Stimulated activated naive CD8-positive, alpha-beta T cell treated with anti-CD3 and anti-CD28 coated beads, Interleukin-15, Interleukin-2, amounts not matched to agents 100 ng/mL and 50 ng/mL, for 24 hours (primary cell): Measurements from ENCODE around the gene ACOX3.
"Not testable (repeated sequence)": the region's sequence is repeated elsewhere in the genome, so short reads cannot be mapped to it uniquely, and the experiment has no call there.

Source experiments
- H3K27ac Mint-ChIP-seq: one replicate; pipeline ENCODE4 v1.8.0; 2021; ENCODE audit warnings: mild to moderate bottlenecking, mixed read lengths
- H3K27me3 Mint-ChIP-seq: one replicate; pipeline ENCODE4 v1.8.0; 2021; ENCODE audit warnings: mixed read lengths
- H3K36me3 Mint-ChIP-seq: one replicate; pipeline ENCODE4 v1.8.0; 2021; ENCODE audit warnings: low read depth, mixed read lengths
- H3K4me1 Mint-ChIP-seq: one replicate; pipeline ENCODE4 v1.8.0; 2021; ENCODE audit warnings: low read depth, mixed read lengths
- H3K4me3 Mint-ChIP-seq: one replicate; pipeline ENCODE4 v1.8.0; 2021; ENCODE audit warnings: mild to moderate bottlenecking, mixed read lengths
- H3K9me3 Mint-ChIP-seq: one replicate; pipeline ENCODE4 v1.8.0; 2021; ENCODE audit warnings: mixed read lengths

ACOX3 gene

GRCh38 chr4:8347660-8348059 lies 92.9 kb downstream of the ACOX3 start:
- Mint-ChIP-seq H3K27ac (no peak overlapping the region), H3K27me3 (no peaks in the 10 kb centered on the region), H3K4me1 (no peaks in the 10 kb centered on the region), H3K4me3 (no peak overlapping the region), H3K9me3 (no peaks in the 10 kb centered on the region), H3K36me3 (no peaks in the 10 kb centered on the region)

DNA sequence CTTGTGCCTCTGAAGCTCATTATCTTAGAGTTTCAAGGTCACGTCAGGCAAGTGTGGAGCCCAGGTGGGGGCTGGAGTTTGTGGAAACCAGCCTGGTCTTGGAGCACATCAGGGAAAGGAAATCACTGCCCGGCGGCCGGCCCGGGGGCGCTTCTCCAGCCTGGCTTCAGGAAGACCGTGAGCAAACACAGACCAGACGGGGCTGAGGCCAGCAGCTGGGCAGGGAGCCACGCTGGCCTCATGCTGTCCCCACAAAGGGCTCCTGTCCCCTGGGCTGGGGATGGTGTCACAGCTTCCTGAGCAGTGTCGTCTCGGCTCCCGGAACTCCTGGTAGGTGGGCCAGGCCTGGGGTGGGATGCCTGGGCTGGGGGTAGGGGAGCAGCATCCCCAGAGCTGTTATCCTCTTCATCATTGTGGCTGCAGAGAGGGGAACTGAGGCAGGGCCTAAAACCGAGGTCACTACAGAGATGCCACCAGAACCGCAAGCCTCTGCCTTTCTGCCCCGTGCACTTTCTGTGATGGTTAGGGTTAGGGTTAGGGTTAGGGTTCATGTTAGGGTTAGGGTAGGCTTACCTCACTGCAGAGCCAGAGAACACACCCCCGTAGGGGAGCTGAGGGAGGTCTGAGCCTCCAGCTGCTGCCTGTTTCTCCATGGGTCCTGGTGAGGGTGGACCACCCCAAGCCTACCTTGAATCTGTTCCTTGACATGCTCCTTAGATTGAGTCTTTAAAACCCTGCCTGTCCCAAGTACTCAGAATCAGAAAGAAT lies 93.5 kb downstream of the ACOX3 start:
- no peaks in the 10 kb centered on the region for H3K36me3 Mint-ChIP-seq
- no peaks in the 10 kb centered on the region for H3K27me3 Mint-ChIP-seq
- H3K4me3 Mint-ChIP-seq, result no peak overlapping the region
- H3K27ac Mint-ChIP-seq, result no peak overlapping the region
- H3K4me1 Mint-ChIP-seq, result no peaks in the 10 kb centered on the region
- no peaks in the 10 kb centered on the region for H3K9me3 Mint-ChIP-seq

DNA sequence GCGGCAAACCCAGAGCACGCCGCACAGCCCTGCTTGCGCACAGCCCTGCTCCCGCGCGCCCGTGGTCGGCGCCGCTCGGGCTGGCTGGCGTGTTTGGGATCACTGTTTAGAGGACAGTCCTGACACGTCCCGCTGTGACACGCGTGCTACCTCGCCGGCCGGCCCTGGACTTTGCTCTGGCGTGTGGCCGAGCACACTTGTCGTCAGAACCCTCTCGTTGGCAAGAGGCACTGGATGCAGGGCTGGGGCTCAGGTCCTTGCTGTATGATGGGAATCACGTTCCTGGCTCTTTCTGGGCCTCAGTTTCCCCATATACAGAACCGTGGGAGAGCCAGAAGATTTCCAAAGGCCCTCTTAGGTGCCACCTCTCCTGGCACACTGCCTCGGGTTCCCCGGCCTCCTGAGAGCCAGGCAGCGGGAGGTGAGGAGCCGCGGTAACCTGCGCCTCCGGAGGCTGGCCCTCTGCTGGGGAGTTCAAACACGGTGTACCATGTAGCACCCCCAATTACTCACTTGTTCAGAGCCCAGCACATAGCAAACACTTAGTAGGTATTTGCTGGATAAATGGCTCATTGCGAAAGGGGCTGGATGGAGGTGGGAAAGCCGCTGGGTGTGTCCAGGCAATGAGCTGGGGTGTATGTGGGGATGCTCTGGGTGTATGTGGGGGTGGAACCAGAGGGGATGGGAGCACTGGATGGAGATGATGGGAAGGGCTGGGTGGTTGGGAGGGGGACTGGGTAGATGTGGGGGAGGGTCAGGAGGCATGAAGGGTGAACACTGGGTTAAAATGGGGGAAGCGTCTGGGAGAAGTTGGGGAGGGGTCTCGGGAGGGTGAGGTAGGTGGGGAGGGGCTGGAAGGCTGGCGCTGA lies 94.3 kb downstream of the ACOX3 start:
- no peak overlapping the region for H3K27ac Mint-ChIP-seq
- no peaks in the 10 kb centered on the region for H3K4me1 Mint-ChIP-seq
- H3K9me3 Mint-ChIP-seq, result no peaks in the 10 kb centered on the region
- no peaks in the 10 kb centered on the region for H3K27me3 Mint-ChIP-seq
- H3K4me3 Mint-ChIP-seq, result no peak overlapping the region
- no peaks in the 10 kb centered on the region for H3K36me3 Mint-ChIP-seq

- Mint-ChIP-seq H3K27me3 (no peaks in the 10 kb centered on the region), H3K27ac (no peak overlapping the region), H3K4me1 (no peaks in the 10 kb centered on the region), H3K9me3 (no peaks in the 10 kb centered on the region), H3K4me3 (no peak overlapping the region), H3K36me3 (no peaks in the 10 kb centered on the region)
Measured at GRCh38 chr4:8345053-8345945, 95.2 kb downstream of the ACOX3 start.

DNA sequence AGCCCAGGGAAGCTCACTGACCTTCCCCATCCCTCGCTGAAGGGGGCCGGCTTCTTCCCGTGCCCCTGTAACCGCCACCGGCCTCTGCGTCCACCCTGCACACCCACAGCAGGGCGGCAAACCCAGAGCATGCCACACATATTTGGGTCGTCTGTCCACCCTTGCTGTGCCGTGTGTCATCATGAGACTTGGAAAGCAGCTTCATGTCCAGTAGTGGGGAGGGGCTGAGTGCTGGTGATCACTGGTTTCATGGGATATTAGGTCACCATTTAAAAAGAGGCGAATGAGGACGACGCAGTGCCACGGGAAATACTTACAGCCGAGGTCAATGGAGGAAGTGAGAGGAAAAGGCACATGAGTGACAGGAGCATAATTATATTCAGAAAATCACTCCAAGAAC lies 96.1 kb downstream of the ACOX3 start:
- no peaks in the 10 kb centered on the region for H3K27me3 Mint-ChIP-seq
- H3K36me3 Mint-ChIP-seq, result no peaks in the 10 kb centered on the region
- H3K9me3 Mint-ChIP-seq, result no peaks in the 10 kb centered on the region
- no peak overlapping the region for H3K4me3 Mint-ChIP-seq
- no peaks in the 10 kb centered on the region for H3K4me1 Mint-ChIP-seq
- no peak overlapping the region for H3K27ac Mint-ChIP-seq

DNA sequence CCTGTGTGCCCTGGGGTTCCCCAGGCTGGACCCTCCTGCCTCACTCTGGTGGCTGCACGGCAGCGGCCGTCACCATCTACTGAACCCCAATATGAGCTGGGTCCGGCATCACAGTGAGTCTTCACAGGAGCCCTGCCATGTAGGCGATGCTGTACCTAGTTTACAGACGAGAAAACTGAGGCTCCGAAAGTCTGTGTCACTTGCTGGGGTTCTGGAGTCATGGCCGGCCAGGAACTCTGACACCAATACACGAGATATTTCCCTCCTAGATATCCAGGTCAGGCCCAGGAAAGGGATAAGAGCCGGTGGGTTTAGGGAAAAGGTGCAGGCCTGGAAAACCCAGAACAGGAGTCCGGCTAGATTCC lies 96.6 kb downstream of the ACOX3 start:
- H3K9me3 Mint-ChIP-seq, result no peaks in the 10 kb centered on the region
- no peaks in the 10 kb centered on the region for H3K4me1 Mint-ChIP-seq
- no peak overlapping the region for H3K27ac Mint-ChIP-seq
- no peaks in the 10 kb centered on the region for H3K27me3 Mint-ChIP-seq
- no peak overlapping the region for H3K4me3 Mint-ChIP-seq
- H3K36me3 Mint-ChIP-seq, result no peaks in the 10 kb centered on the region

DNA sequence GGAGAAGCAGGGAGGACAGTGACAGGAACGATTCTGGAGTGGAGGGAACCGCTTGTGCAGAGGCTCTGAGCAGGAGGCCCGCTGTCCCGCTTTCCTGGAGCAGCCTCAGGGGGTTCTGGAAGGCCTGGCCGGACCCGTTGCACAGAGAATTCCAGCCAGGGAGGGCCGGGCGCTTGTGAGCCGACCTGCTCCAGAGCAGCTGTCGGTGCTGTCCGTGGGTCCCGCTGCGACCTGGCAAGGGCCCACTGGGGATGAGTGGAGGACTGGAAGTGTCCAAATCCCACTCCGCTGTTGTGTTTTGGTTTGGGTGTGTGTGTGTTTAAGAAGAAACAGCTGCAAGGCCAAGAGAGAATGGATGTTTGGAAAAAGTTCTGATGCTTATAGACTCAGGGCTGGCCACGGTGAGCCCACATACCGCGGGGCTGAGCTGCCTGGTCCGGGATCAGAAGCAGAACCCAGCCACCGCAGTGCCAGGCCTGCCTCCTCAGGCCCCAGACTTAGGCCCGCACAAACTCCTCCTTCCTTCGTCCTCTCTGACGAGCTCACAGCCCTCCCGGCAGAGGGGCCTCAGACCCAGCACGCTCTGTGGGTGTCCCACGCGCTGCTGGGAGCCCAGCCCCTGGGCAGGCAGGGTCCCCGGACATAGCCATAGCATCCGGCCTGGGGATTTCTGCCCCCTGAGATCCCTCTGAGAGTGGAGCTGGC lies 97.1 kb downstream of the ACOX3 start:
- H3K4me3 Mint-ChIP-seq, result no peak overlapping the region
- no peak overlapping the region for H3K27ac Mint-ChIP-seq

DNA sequence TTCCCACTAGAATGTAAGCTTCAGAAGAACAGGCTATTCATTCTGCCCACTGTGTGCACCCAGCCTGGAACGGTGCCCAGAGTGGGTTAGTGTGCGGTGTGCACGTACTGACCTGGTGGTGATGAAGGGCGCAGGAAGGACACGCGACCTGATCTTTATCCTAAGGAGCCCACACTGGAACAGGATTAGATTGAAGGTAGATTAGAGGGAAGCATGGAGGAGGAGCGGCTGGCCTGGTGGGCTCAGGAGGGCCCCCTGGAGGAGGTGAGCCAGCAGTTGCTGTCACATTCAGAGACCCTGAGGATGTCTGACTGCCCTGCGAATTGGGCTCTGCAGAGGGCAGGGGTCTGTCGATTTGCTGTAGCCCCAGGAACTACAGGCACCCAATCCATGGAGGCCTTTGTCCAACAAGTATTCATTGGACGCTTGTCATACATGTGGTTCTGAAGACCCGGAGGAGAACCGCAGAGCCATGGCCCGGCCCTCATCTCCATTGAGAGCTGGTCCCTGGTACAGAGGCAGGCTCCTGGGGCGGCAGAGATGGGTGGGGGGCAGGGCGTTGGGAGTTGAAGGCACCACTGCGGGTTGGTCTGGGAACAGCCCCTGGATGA lies 97.8 kb downstream of the ACOX3 start:
- Mint-ChIP-seq H3K36me3 (no peaks in the 10 kb centered on the region), H3K27me3 (no peaks in the 10 kb centered on the region), H3K4me3 (no peak overlapping the region), H3K4me1 (no peaks in the 10 kb centered on the region), H3K9me3 (peaks cover 4% of the 10 kb centered on the region), H3K27ac (no peak overlapping the region)

More for the DNA sequence above, 97.1 kb downstream of the ACOX3 start:
- Mint-ChIP-seq H3K4me1 (no peaks in the 10 kb centered on the region), H3K9me3 (no peaks in the 10 kb centered on the region), H3K27me3 (no peaks in the 10 kb centered on the region), H3K36me3 (no peaks in the 10 kb centered on the region)

DNA sequence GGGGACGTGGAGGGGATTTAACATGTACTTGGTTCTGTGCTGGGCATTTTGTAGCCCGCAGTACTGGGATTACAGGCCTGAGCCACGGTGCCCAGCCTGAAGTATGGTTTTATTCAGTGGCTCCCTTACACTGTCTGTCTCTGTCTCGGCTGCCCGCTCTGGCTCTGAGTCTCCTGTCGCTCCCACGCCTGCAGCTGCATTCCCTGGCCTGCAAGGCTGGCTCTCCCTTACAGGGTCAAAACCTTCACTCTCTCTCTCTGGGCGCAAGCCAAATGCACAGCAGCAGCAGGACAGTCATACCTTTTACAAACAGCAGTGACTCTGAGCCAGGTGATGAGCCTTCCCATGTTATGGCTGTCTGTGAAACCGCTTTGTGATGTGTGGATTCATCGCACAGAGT lies 98.8 kb downstream of the ACOX3 start:
- no peaks in the 10 kb centered on the region for H3K4me1 Mint-ChIP-seq
- no peaks in the 10 kb centered on the region for H3K27me3 Mint-ChIP-seq
- H3K9me3 Mint-ChIP-seq, result peaks cover 7% of the 10 kb centered on the region
- no peak overlapping the region for H3K27ac Mint-ChIP-seq
- H3K4me3 Mint-ChIP-seq, result no peak overlapping the region
- H3K36me3 Mint-ChIP-seq, result no peaks in the 10 kb centered on the region

DNA sequence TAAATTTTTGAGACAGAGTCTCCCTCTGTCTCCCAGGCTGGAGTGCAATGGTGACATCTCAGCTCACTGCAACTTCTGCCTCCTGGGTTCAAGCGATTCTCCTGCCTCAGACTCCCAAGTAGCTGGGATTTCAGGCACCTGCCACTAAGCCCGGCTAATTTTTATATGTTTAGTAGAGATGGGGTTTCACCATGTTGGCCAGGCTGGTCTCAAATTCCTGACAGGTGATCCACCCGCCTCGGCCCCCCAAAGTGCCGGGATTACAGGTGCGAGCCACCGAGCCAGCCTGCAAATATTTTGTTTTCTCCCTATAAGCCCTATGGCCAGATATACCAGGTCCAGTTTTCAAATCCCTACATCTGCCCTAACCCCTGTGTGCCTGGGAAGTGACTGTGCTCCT lies 99.2 kb downstream of the ACOX3 start:
- not testable (repeated sequence) for H3K27me3 Mint-ChIP-seq, H3K4me3 Mint-ChIP-seq, H3K36me3 Mint-ChIP-seq, H3K4me1 Mint-ChIP-seq, H3K27ac Mint-ChIP-seq
- H3K9me3 Mint-ChIP-seq, result peaks cover 10% of the 10 kb centered on the region

- no peak overlapping the region for H3K4me3 Mint-ChIP-seq
- no peaks in the 10 kb centered on the region for H3K4me1 Mint-ChIP-seq
- no peaks in the 10 kb centered on the region for H3K36me3 Mint-ChIP-seq
- H3K27ac Mint-ChIP-seq, result no peak overlapping the region
- H3K9me3 Mint-ChIP-seq, result peaks cover 14% of the 10 kb centered on the region
- H3K27me3 Mint-ChIP-seq, result no peaks in the 10 kb centered on the region
Measured at GRCh38 chr4:8340781-8341241, 99.7 kb downstream of the ACOX3 start.

GRCh38 chr4:8338351-8338961 lies 102.1 kb downstream of the ACOX3 start:
- Mint-ChIP-seq H3K4me1 (no peaks in the 10 kb centered on the region), H3K27ac (no peak overlapping the region), H3K27me3 (no peaks in the 10 kb centered on the region), H3K36me3 (no peaks in the 10 kb centered on the region), H3K9me3 (peaks cover 15% of the 10 kb centered on the region), H3K4me3 (no peak overlapping the region)

DNA sequence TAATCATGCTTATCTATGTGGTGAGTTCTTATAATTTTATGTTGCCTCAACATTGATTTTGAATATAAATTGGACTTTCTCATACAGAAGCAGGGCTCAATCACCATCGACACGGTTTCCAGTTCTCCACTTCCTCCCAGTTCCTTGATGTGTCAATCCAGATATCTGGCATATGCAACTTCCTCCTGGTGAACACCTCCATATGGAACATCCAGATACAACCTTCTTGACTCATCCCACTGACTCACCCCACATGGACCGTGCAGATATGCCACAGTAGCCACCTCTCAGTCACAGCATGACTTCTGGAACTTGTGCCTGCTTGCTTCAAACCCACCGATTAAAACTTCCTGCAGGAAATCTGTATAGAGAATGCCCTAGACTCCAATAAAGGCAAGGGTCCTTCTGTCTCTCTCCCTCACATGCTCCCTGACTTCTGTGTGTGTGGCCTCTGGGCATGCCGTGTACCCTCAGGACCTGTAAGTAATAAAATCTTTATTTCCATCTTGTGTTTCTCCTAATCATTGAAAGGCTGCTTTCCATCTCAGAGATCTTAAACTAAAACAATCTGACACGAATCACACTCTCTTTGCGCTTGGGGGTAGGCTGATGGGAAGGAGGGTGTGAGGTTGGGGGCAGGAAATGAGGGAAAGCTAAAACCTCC lies 104.0 kb downstream of the ACOX3 start:
- no peak overlapping the region for H3K4me3 Mint-ChIP-seq
- no peaks in the 10 kb centered on the region for H3K4me1 Mint-ChIP-seq
- no peaks in the 10 kb centered on the region for H3K27me3 Mint-ChIP-seq
- H3K9me3 Mint-ChIP-seq, result peaks cover 19% of the 10 kb centered on the region
- H3K36me3 Mint-ChIP-seq, result no peaks in the 10 kb centered on the region
- H3K27ac Mint-ChIP-seq, result no peak overlapping the region
